GM23248 (cell line): ENCODE data around the gene FUCA2. TPM values are rescaled to one million over a fixed set of nuclear protein-coding genes. Genes with fewer than 3 reads are reported as not detected.

Experiments
- DNase-seq: peaks from one replicate; pipeline ENCODE4 v3.0.0-alpha.2; 2015
- H2AFZ ChIP-seq: fragments of 200-600 bp; sonication (generic); 2 replicates; pipeline ENCODE4 v1.6.1; 2016; ENCODE audit warnings: antibody characterized with exemption
- H3F3A ChIP-seq: fragments of 200-600 bp; sonication (generic); 2 replicates; pipeline ENCODE4 v1.6.1; 2016; ENCODE audit warnings: mild to moderate bottlenecking, antibody characterized with exemption, mixed run types; ENCODE audit not compliant: insufficient read depth
- H3K27ac ChIP-seq: fragments of 200-600 bp; sonication (generic); 2 replicates; pipeline ENCODE4 v1.5.1; 2016; ENCODE audit warnings: mild to moderate bottlenecking
- H3K27me3 ChIP-seq: fragments of 200-600 bp; sonication (generic); replicated peaks from 2 replicates; pipeline ENCODE4 v1.6.1; 2016; ENCODE audit warnings: mild to moderate bottlenecking; ENCODE audit not compliant: insufficient read depth
- H3K36me3 ChIP-seq: fragments of 200-600 bp; sonication (generic); 2 replicates; pipeline ENCODE4 v1.6.1; 2016; ENCODE audit warnings: low read depth, mild to moderate bottlenecking
- H3K4me1 ChIP-seq: fragments of 200-600 bp; sonication (generic); 2 replicates; pipeline ENCODE4 v1.6.1; 2016; ENCODE audit warnings: mild to moderate bottlenecking; ENCODE audit not compliant: insufficient read depth
- H3K4me2 ChIP-seq: fragments of 200-600 bp; sonication (generic); one replicate; pipeline ENCODE4 v1.6.1; 2016; ENCODE audit warnings: mild to moderate bottlenecking; ENCODE audit not compliant: unreplicated experiment
- H3K4me3 ChIP-seq: fragments of 200-600 bp; sonication (generic); 2 replicates; pipeline ENCODE4 v1.5.1; 2016; ENCODE audit warnings: mild to moderate bottlenecking
- H3K79me2 ChIP-seq: fragments of 200-600 bp; sonication (generic); 2 replicates; pipeline ENCODE4 v1.6.1; 2016; ENCODE audit warnings: mild to moderate bottlenecking; ENCODE audit not compliant: insufficient read depth
- H3K9ac ChIP-seq: fragments of 200-600 bp; sonication (generic); 2 replicates; pipeline ENCODE4 v1.6.1; 2016; ENCODE audit warnings: mild to moderate bottlenecking
- H3K9me2 ChIP-seq: fragments of 200-600 bp; sonication (generic); 2 replicates; pipeline ENCODE4 v1.6.1; 2016; ENCODE audit warnings: mixed run types, mild to moderate bottlenecking, moderate library complexity; ENCODE audit not compliant: insufficient read depth
- H3K9me3 ChIP-seq: fragments of 200-600 bp; sonication (generic); one replicate; pipeline ENCODE4 v1.6.1; 2017; ENCODE audit warnings: low read depth
- H4K20me1 ChIP-seq: fragments of 200-600 bp; sonication (generic); 2 replicates; pipeline ENCODE4 v1.6.0; 2016; ENCODE audit not compliant: insufficient read depth
- EZH2 ChIP-seq: fragments of 200-600 bp; sonication (generic); IDR thresholded peaks from 2 replicates; pipeline ENCODE4 v1.6.1; 2018; ENCODE audit warnings: antibody characterized with exemption, mild to moderate bottlenecking; ENCODE audit not compliant: insufficient read depth, poor library complexity, severe bottlenecking
- EZH2phosphoT487 ChIP-seq: fragments of 200-600 bp; sonication (generic); IDR thresholded peaks from 2 replicates; pipeline ENCODE4 v1.6.1; 2018; ENCODE audit warnings: antibody characterized with exemption, moderate library complexity, mild to moderate bottlenecking, low read depth; ENCODE audit not compliant: insufficient read depth
- WGBS, 2 experiments: methylation state at CpG; one replicate each; pipeline ENCODE4 v1.1.6; 2015 to 2017; ENCODE audit warnings: low lambda C conversion rate in 2 of 2, low coverage in 1 of 2; ENCODE audit errors: missing lambda C conversion rate in 2 of 2; 5-methylcytosine and 5-hydroxymethylcytosine counted together
- in situ Hi-C: fragments of 300-500 bp; cut with MboI; formaldehyde crosslinking; loops from 2 replicates; pipeline ENCODE4 v1.15.0; 2020
- polyA plus RNA-seq: library from polyadenylated mRNA; unstranded; fragments of >200 nt; fragmentation: Nextera tagmentation; extraction: Ambion mirVana; gene quantifications from 2 replicates; pipeline ENCODE4 v1.2.1, GENCODE V29; 2016
- total RNA-seq: library from RNA; depleted of rRNA; stranded (reverse); fragments of >200 nt; shearing (Covaris generic); gene quantifications from 2 replicates; pipeline ENCODE4 v1.2.3, GENCODE V29; 2014

Gene FUCA2
- total and polyA plus RNA-seq, 2 experiments from 2014 or later: 57.2 to 108 TPM

- Histone ChIP-seq H3K9me2 (no peaks in the 10 kb centered on the region), H3K4me1 (peaks cover 7% of the 10 kb centered on the region; the same call in 1 of the 2 replicates), H3K4me2 (no peak overlapping the region), H2AFZ (no peak overlapping the region), H3K9ac (no peak overlapping the region), H3K36me3 (no peaks in the 10 kb centered on the region), H3K27ac (no peak overlapping the region), H3K79me2 (no peaks in the 10 kb centered on the region; the same call in 1 of the 2 replicates), H3K9me3 (no peaks in the 10 kb centered on the region), H3K27me3 (no peaks in the 10 kb centered on the region), H4K20me1 (no peaks in the 10 kb centered on the region), H3F3A (no peaks in the 10 kb centered on the region), H3K4me3 (no peak overlapping the region)
- no peak for TF ChIP-seq EZH2phosphoT487
- no peak for TF ChIP-seq EZH2
- WGBS, 2 experiments: 92% methylated on average over 7 of the region's 7 CpGs
- DNase-seq: no peak
- in situ Hi-C loops: no loop called here
Observed at GRCh38 chr6:143549221-143549948, 37.9 kb upstream of the FUCA2 start.

GRCh38 chr6:143546599-143546998 is 35.1 kb upstream of the FUCA2 start:
- in situ Hi-C loops: no loop called here
- TF ChIP-seq EZH2 (no peak), EZH2phosphoT487 (no peak)
- Histone ChIP-seq H3K4me3 (no peak overlapping the region), H3K27me3 (no peaks in the 10 kb centered on the region), H2AFZ (no peak overlapping the region), H3K9ac (no peak overlapping the region), H3F3A (no peaks in the 10 kb centered on the region), H3K36me3 (no peaks in the 10 kb centered on the region), H3K9me2 (no peaks in the 10 kb centered on the region), H3K79me2 (peaks cover 15% of the 10 kb centered on the region), H3K27ac (no peak overlapping the region), H3K4me2 (no peak overlapping the region), H4K20me1 (no peaks in the 10 kb centered on the region), H3K4me1 (peaks cover 14% of the 10 kb centered on the region; the same call in 1 of the 2 replicates), H3K9me3 (no peaks in the 10 kb centered on the region)
- DNase-seq: no peak
- 94 to 97% methylated on average over 3 of the region's 3 CpGs for WGBS, 2 experiments

GRCh38 chr6:143545976-143546547 is 34.5 kb upstream of the FUCA2 start:
- in situ Hi-C loops: no loop called here
- no peak overlapping the region for H2AFZ ChIP-seq
- no peak overlapping the region for H3K4me3 ChIP-seq
- H3K27ac ChIP-seq: no peak overlapping the region
- WGBS, 2 experiments: 71 to 79% methylated on average over 3 of the region's 3 CpGs
- no peaks in the 10 kb centered on the region for H3F3A ChIP-seq
- H3K36me3 ChIP-seq: no peaks in the 10 kb centered on the region
- no peak overlapping the region for H3K9ac ChIP-seq
- no peaks in the 10 kb centered on the region for H3K9me2 ChIP-seq
- no peaks in the 10 kb centered on the region for H3K9me3 ChIP-seq
- no peak for TF ChIP-seq EZH2
- TF ChIP-seq EZH2phosphoT487: no peak
- H3K4me2 ChIP-seq: no peak overlapping the region
- peak; percentile 48 for DNase-seq
- peaks cover 14% of the 10 kb centered on the region; the same call in 1 of the 2 replicates for H3K4me1 ChIP-seq
- H4K20me1 ChIP-seq: no peaks in the 10 kb centered on the region
- H3K27me3 ChIP-seq: no peaks in the 10 kb centered on the region
- H3K79me2 ChIP-seq: peaks cover 20% of the 10 kb centered on the region

GRCh38 chr6:143545165-143545564 is 33.6 kb upstream of the FUCA2 start:
- Histone ChIP-seq H3K9me2 (no peaks in the 10 kb centered on the region), H3K27me3 (no peaks in the 10 kb centered on the region), H3K36me3 (no peaks in the 10 kb centered on the region), H3K4me3 (no peak overlapping the region), H4K20me1 (no peaks in the 10 kb centered on the region), H3K27ac (no peak overlapping the region), H3K9ac (no peak overlapping the region), H2AFZ (no peak overlapping the region), H3F3A (no peaks in the 10 kb centered on the region), H3K79me2 (peaks cover 20% of the 10 kb centered on the region), H3K4me2 (no peak overlapping the region), H3K9me3 (no peaks in the 10 kb centered on the region), H3K4me1 (peaks cover 14% of the 10 kb centered on the region; the same call in 1 of the 2 replicates)
- no peak for DNase-seq
- in situ Hi-C loops: no loop called here
- TF ChIP-seq EZH2 (no peak), EZH2phosphoT487 (no peak)
- WGBS, 2 experiments: 61 to 74% methylated on average over 2 of the region's 2 CpGs
